GM10266 (cell line): ENCODE data around the gene LCE2B.

ENCODE experiments used
- DNase-seq: peaks from one replicate; pipeline ENCODE4 v3.0.0; 2012; ENCODE audit errors: extremely low spot score
- TF ChIP-seq, protein P1 (sequence below): IDR thresholded peaks from 2 replicates; pipeline ENCODE4 v1.5.1; 2012; ENCODE audit warnings: mild to moderate bottlenecking, low read depth; ENCODE audit not compliant: control insufficient read depth, insufficient read depth; ENCODE audit errors: missing control alignments

Gene LCE2B

DNA sequence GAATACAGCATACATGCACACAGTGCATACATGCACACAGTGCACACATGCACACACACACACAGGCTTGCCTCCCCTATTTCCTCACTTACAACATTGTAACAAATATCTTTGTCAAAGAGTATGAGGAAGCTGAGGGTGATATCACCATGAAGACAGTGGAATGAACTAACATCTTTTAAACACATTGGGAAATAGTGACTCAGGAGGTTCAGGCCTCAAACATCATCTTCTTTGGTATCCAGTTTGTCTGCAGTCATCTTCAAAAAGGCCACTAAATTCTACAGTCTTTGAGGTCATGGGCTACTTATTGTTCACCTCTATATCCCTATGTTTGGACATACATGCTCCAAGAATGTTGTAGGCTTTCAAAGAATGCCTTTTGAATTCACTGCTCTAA lies 2.1 kb upstream of the LCE2B start:
- DNase-seq: no peak
- TF ChIP-seq, protein P1, sequence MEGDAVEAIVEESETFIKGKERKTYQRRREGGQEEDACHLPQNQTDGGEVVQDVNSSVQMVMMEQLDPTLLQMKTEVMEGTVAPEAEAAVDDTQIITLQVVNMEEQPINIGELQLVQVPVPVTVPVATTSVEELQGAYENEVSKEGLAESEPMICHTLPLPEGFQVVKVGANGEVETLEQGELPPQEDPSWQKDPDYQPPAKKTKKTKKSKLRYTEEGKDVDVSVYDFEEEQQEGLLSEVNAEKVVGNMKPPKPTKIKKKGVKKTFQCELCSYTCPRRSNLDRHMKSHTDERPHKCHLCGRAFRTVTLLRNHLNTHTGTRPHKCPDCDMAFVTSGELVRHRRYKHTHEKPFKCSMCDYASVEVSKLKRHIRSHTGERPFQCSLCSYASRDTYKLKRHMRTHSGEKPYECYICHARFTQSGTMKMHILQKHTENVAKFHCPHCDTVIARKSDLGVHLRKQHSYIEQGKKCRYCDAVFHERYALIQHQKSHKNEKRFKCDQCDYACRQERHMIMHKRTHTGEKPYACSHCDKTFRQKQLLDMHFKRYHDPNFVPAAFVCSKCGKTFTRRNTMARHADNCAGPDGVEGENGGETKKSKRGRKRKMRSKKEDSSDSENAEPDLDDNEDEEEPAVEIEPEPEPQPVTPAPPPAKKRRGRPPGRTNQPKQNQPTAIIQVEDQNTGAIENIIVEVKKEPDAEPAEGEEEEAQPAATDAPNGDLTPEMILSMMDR: no peak

DNA sequence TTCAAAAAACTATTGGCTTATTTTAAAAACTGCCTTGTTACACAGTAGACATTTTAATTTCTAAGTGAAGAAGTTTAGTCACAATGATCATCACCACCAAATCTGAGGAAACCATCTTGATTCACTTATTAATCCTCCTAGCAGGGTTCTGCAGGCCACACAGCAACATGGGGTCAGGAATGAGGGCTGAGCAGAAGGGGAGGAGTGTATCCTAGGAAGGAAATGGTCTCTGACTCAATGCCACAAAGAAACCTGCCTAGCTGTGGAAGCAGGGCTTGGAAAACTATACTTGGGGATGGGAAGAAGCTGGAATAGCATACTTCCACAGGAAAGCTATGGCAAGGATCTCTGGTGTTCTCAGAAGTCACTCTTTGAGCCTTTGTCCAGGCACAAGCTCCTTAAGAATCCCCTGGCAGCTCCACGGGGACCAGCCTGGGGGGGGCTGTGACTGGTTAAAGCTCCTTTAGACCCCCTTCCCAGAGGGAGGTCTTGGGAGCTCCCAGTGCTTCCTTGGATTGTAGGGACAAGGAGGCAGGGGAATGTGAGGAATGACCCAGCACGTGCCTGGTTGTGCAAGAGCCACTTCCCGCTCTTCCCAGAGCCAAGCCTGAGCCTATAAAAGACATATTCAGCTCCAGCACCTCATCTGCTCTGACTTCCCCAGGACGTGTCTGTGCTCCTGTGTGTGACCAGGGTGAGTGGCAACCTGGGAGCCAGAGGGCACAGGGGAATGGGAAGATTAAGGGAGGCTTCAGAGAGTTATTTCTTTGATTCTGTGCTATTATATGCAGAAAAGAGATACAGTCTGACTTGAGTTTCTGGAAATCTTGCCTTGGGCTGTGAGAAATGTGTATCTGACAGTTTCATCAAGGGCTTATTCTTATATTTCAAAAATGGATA lies 12.0 kb downstream of the LCE2B start, which contains the start of gene LCE2A:
Gene LCE2A (plus strand): TSS at position 645 of the 900 bp plus-strand sequence. CDS start 557 bp downstream, outside the sequence.
- TF ChIP-seq, protein P1: no peak
- DNase-seq: no peak

DNA sequence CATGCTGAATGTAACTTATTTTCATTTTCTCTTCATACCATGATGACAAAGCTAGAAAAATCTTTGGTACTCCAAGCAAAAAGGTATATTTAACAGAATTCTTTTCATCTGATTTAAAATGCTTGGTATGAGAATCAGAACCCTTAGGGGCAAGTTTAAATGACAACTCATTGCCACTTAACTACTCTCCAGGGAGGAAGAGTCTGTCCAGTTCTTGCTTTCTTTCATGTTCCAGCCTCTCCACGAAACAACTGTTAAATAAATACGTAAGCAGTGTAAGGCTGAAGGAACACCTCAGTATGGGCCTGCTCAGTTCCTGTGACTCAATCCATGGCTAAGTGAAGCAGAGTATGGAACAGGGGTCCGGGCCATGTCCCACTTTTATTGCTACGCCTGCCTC lies 13.8 kb downstream of the LCE2B start:
- TF ChIP-seq, protein P1: no peak
- no peak for DNase-seq

DNA sequence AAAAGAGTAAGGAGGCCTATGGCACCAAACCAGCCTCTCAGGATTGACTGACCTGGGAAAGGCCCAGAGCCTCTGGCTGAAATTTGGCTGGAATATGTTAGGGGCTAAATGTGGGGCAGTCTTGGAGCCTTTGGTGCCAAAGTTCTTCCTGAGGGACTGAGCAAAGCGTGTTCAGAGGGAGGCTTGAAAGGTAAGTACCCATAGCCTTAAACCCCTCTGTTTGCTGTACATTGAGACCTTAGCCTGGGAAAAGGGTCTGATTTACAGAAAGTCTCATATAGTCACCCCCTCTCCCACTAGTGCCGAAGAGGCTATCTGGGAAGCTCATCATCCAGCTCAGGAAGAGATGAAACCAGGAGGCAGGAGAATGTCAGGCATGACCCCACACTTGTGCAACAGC lies 21.9 kb downstream of the LCE2B start, which contains the start of gene LCE4A:
Gene LCE4A (plus strand): TSS at position 301 of the 400 bp plus-strand sequence. CDS start 916 bp downstream, outside the sequence.
- DNase-seq: no peak
- TF ChIP-seq, protein P1: no peak

DNA sequence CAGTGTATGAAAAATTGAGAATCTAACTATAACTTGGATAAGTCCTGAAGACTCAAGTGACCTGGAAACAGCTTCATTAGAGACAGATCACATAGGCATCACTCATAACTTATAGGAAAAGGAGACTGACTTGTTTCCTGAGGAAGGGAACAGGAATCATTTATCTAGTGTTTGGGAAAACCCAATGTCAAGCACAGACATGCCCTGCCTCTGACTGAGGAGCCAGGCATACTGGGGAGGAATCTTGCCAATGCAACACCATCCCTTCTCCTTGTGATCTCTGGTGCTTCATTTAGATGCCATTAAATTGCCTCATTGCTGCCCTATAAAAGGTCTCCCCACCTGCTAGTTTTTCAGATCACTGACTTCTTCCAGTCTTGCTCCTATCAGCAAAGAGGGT lies 32.3 kb downstream of the LCE2B start:
- TF ChIP-seq, protein P1: no peak
- no peak for DNase-seq

DNA sequence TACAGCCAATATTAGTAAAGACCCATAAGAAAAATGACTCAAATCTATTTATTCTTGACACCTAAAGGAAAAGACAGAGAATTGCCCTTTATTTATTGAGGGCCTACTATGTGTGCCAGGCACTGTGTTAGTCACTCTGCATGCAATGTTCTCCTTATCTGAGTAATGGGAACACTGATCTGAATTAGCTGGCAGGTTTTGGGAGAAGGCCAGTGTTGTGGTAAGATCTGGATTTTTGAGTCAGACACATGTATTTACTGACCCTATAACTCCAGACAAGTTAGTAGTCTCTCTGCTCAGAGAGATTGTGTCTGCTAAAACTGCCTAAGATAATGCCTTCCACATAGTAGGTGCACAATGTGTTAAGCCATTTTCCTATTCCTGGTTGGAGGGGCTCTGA lies 39.3 kb downstream of the LCE2B start:
- no peak for DNase-seq
- TF ChIP-seq, protein P1: no peak

DNA sequence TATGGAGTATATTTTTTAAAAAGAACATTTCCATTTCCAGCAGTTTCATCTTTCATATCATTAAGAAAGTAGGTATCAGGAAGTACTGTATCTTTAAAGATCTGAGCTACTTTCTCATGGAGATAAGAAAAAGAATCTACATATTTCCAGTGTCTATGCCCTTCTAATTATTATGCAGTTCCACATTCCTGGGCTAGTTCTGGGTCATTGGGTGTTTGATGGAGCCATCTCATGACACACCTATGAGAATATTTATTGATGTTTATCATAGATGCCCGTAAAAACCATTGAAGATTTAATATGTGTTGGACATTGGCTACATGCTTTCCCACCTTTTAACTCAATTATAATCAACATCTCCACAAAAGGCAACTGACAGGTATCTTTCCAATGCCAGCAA lies 43.1 kb downstream of the LCE2B start:
- DNase-seq: no peak
- TF ChIP-seq, protein P1: no peak
